Hepatic stellate cell (primary cell): ENCODE results near the gene PTDSS2.
A peak's percentile ranks its signal among the peaks of the same experiment; 100 is the strongest.
"Not testable (repeated sequence)": the region's sequence is repeated elsewhere in the genome, so short reads cannot be mapped to it uniquely, and the experiment has no call there.

ENCODE experiments used
- DNase-seq: peaks from one replicate; pipeline ENCODE4 v3.0.0; 2011; ENCODE audit warnings: low spot score

The PTDSS2 gene

DNA sequence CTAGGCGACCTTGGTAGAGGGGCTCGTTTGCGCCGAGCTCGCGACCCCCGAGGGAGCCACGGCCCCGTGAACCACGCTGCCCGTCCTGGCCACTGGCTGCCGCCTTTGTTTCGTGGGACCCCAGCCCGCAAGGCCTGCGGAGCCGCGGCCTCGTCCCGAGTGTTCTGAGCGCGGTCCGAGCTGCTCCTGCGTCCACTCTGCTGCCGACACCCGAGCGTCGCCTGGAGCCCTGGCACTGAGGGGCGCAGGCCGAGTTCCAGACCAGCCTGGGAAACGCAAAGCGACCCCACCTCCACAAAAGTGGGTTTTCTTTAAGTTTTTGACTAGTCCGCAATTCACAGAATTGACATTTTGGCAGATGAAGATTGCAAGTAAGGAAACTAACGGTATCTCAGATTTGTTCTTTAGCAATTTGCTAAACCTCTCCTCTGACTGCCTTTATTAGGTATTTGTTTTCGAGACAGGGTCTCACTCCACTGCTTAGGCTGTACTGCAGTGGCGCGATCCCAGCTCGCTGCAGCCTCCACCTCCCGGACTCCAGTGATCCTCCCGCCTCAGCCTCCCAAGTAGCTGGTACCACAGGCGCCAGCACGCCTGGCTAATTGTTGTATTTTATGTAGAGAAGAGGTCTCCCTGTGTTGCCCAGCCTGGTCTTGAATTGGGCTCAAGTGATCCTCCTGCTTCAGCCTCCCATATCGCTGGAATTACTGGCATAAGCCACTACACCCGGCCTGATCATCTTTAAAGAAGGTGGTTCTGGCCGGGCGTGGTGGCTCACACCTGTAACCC is 57.8 kb downstream of the PTDSS2 start:
- no peak for DNase-seq

DNA sequence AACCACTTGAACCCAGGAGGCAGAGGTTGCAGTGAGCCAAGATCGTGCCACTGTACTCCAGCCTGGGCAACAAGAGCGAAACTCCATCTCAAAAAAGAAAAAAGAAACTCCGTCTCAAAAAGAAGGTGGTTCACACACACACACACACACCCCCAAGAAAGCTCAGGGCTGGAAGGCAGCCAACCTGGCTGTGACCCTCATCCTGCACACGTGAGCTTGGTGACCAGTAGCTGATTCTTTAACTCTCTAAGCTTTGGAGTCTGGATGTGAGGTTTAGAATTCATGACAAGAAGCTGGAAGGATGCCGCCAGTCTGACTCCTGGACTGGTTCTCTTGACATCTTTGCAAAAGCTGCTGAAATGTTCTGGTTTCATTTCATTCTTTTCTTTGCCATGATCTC is 58.9 kb downstream of the PTDSS2 start:
- no peak for DNase-seq

DNA sequence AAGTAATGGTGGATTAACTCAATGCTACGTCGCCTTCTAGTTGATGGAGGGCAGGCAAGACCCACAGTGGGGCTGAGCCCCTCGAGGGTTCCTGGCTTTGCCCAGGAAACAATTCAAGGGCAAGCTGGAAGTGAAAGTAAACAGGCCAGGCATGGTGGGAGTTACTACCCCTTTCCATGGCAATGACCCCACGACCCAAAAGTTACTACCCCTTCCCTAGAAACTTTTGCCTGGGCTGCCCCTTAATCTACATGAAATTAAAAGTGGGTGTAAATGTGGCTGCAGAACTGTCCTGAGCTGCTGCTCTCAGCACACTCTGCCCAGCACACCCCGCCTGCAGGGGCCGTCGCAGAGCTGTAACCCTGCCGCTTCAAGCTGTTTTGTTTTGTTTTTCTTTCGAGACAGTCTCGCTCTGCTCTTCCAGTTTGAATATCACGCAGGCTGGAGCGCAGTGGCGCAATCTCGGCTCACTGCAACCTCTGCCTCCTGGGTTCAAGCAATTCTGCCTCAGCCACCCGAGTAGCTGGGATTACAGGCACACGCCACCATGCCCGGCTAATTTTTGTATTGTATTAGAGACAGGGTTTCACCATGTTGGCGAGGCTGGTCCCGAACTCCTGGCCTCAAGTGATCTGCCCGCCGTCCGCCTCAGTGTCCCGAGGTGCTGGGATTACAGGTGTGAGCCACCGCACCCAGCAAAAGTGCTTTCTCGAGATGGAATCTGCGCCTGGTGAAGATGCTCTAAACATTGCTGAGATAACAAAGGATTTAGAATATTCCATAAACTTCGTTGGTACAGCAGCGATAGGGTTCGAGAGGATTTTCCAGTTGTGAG is 62.9 kb downstream of the PTDSS2 start:
- no peak for DNase-seq

DNA sequence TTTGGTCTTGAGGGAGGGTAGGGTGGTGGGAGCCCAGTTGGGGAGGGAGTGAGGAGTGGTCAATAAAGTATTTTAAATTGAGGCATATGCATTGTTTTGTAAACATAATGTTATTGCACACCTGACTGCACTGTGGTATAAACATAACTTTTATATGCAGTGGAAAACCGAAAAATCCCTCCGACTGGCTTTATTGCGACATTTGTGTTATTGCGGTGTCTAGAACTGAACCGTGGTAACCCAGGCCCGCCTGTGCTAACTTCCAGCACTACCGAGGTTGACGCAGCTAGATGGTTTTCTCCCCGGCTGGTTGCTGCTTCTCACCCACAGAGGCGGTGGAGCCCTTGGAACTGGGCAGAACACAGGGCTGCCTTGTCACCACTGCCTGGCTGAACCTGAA is 64.5 kb downstream of the PTDSS2 start:
- DNase-seq = no peak

DNA sequence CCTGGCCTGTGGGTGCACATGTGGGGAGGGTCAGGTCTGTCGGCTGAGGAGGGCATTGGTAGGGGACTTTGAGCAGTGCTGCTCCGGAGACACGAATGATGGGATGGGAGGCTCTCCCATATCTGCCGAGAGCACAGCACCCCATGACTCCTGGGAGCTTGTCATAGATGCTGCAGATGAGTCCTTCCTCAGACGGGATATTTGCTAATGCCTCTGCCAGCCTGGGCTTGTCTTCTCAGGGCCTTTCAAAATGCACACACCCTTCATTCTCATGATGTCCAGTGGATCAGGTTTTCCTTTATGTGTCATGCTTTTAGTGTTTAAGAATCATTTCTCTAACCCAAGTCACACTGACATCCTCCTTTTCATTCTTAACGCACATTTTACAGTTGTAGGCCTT is 65.1 kb downstream of the PTDSS2 start:
- no peak for DNase-seq

DNA sequence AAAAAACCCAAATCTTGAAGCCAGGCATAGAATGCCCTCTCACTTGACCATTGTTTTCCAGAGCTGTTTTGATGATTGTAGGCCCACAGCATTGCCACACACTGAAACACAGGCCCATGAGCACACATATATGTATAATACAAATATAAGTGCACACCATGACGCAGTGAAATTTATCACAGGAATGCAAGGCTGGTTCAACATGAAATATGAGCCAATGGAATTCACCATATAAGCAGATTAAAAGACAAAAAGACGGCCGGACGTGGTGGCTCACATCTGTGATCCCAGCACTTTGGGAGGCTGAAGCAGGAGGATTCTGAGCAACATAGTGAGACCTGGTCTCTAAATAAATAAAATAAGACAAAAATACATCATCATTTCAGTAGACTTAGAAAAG is 66.3 kb downstream of the PTDSS2 start:
- no peak for DNase-seq

DNA sequence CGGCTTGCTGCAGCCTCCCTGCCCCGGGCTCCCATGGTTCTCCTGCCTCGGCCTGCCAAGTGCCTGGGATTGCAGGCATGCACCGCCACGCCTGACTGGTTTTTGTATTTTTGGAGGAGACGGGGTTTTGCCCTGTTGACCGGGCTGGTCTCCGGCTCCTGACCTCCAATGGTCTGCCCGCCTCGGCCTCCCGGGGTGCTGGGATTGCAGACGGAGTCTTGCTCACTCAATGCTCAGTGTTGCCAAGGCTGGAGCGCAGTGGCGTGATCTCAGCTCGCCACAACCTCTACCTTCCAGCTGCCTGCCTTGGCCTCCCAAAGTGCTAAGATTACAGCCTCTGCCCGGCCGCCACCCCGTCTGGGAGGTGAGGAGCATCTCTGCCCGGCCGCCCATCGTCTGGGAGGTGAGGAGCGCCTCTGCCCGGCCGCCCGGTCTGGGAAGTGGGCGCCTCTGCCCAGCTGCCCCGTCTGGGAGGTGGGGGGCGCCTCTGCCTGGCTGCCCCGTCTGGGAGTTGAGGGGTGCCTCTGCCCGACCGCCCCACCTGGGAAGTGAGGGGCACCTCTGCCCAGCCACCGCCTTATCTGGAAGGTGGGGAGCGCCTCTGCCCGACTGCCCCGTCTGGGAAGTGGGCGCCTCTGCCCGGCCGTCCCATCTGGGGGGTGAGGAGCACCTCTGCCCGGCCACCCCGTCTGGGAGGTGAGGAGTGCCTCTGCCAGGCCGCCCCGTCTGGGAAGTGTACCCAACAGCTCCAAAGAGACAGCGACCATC is 67.0 kb downstream of the PTDSS2 start:
- not testable (repeated sequence) for DNase-seq

DNA sequence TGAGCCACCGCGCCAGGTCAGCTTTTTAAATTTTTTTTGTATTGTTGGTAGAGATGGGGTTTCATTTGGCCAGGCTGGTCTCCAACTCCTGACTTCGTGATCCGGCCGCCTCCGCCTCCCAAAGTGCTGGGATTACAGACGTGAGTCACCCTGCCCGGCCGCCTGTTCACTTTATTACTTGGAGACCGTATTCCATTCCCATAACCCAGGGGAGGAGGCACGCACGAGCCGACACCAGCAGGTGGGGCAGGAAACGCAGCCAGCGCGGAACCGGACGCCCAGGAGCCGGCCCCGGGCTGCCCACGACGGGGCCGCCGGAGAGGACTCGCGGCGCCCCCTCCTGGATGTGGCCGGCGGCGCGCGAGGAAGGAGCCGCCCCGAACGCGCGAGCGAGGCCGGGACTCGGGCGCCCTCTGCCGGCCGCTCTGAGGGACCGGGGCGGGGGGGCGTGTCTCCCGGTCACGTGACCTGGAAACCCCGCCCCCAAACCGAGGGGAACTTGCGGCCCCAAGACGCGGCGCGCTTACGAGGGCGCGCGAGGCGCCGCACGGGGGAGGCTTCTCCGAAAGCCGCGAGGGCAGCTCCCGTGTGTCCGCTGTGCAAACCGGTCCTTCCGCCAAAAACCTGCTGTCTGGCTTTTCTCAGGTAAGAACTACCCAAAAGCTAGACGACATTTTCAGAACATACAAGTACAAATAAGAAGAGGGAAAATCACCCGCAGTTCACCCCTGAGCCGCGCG is 68.6 kb downstream of the PTDSS2 start:
- peak; percentile 91 for DNase-seq

DNA sequence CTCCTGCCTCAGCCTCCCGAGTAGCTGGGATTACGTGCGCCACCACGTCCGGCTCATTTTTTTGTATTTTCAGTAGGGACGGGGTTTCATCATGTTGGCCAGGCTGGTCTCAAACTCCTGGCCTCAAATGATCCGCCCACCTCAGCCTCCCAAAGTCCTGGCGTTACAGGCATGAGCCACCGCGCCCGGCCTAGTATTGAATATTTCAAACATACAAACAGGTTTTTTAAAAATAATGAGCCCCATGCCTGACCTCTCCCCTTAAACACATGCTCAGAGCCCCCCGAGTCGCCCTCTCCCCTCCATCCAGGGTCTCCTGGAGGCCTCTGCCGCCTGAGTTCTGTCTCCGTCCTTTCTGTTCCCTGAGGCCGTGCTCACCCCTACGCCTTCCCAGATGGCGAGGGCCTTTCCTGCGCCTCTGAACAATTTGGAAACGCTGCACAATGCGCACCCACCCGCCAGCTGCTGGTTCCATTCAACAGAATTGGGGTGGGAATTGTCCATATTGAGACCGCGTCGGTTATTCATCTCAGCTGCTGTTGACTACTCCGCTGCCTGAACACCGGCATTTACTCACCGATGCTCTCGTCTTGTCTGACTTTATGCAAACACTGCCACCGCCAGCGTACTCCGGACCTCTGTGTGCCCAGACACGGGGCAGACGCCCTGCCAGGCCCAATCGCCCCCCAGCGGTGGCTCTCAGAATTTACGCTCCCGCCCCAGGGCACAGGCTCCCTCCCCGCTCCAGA is 70.5 kb downstream of the PTDSS2 start:
- no peak for DNase-seq

DNA sequence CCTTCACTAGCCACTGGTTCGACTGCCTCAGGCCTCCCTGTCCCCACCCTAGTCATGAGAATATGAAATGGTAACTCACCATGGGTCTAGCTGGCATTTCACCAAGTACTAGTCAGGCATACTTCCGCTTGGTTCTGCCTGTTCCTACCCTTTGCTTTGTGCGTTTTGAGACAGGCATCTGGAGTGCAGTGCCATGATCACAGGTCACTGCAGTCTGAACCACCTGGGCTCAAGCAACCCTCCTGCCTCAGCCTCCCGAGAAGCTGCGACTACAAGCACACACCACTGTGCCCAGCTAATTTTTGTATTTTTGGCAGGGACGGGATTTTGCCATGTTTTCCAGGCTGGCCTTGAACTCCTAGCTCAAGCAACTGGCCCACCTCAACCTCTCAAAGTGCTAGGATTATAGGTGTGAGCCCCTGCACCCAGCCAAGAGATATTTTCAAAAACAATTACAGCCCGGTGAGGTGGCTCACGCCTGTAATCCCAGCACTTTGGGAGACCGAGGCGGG is 71.2 kb downstream of the PTDSS2 start:
- DNase-seq = no peak

DNA sequence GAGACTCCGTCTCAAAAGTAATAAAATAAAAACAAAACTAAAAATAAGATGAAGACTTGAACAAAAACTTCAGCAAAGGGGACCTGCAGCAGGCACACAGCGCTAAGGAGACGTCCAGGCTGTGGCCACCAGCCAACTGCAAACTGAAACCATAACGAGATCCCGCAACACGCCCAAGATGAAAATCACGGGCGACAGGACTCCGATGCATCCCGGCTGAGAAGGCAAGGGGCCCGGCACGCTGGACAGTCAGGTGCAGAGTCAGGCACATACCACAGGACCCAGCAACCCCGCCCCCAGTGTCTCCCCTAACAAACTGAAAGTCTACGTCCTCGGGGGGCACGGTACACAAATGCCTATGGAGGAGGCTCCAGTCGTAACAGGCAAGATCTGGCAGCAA is 76.1 kb downstream of the PTDSS2 start:
- no peak for DNase-seq

DNA sequence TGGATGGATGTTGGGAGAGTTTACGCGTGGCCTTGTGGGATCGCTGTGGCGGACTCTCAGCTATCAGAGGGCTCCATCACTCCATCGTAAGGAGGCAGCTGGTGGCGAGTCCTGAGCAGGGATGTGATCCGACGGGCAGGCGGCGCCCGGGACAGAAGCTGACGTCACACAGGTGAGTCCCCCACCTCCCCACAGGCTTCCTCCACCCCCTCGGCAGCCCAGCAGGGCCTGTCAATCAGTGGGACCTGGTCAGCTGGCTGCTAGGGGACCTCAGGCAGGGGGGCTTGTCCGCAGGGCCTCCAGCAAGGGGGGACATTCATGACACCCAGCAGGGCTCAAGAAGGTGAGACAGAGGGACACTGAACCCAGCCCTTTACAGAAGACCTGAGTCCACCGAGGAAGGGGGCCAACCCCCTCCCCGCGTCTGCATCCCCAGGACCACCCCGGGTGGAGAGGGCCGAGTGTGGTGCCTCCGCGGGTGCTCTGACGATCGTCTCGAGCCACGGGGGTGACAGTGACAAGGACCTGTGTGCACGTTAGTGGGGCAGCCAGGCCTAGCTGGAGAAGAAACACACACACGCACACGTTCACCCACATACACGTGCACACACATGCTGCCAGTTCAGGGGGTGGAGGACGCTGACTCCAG is 78.2 kb downstream of the PTDSS2 start:
- DNase-seq = no peak

DNA sequence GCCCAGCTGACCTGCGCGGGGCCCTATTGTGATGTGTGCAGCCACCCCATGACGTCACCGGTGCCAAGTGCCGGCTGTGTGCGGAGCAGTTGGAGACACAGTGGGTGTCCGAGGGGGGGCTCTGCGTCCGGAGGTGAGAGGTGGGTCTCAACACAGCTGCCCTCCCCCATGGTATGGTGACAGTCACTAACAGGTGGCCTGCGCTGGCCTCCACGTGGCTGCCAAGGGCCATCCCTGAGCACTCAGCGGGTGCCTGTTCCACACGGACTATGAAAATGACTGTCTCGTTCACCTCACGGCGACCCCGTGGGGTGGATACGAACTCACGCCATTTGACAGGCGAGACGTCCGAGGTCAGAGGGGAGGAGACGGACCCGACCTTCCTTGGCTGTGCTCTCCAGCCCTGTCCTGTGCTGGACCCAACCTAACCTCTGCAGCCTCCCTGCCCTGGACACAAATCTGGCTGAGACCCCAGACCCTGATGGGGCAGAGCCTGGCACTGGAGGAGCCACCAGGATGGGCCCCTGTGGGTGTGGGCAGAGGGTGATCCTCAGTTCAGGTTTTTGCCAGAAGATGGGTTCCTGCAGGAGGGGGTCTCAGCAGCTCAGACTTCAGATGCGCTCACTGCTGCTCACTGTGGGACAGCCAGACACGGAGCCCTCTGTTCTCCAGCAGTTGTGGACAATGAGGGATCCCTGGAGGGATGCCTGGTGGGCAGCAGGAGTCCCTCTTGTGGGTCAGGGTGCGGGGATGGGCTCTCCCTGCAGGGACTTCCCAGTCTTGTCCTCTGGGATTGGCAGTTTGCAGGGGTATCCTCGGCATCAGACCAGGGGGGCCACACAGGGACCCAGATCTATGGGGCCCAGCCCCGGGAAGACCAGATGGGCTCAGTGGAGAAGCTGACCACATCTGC is 79.0 kb downstream of the PTDSS2 start:
- no peak for DNase-seq

DNA sequence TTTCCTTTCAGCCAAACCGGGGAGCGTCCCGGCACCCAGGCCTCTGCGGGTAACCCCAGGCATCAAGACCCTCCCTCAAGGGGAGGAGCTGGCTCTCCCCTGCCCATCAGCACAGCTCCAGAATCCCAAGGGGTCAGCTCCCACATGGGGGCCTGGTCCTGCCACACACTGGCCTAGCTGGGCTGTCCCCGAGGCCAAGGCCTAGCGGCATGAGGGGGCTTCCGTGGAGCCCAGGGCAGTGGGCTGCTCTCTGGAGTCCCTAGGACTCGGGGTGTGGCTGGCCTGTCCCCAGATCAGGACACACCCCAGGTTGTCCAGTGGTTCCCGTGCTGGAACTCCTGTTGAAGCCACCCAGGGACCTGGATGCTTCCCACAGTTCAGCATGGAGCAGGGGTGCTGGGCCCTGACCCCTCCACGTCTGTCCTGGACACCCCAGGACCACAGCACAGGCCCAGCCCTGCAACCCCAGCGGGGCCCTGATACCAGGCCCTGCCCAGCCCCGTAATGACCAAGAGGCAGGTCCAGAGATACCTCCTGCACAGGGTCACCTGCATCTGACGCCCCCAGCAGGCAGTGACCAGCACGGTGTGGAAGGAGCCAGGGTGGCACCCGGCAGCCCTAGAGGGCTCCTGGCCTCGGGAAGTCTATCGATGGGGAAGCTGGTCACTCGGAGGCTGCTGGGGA is 79.8 kb downstream of the PTDSS2 start:
- DNase-seq = no peak

DNA sequence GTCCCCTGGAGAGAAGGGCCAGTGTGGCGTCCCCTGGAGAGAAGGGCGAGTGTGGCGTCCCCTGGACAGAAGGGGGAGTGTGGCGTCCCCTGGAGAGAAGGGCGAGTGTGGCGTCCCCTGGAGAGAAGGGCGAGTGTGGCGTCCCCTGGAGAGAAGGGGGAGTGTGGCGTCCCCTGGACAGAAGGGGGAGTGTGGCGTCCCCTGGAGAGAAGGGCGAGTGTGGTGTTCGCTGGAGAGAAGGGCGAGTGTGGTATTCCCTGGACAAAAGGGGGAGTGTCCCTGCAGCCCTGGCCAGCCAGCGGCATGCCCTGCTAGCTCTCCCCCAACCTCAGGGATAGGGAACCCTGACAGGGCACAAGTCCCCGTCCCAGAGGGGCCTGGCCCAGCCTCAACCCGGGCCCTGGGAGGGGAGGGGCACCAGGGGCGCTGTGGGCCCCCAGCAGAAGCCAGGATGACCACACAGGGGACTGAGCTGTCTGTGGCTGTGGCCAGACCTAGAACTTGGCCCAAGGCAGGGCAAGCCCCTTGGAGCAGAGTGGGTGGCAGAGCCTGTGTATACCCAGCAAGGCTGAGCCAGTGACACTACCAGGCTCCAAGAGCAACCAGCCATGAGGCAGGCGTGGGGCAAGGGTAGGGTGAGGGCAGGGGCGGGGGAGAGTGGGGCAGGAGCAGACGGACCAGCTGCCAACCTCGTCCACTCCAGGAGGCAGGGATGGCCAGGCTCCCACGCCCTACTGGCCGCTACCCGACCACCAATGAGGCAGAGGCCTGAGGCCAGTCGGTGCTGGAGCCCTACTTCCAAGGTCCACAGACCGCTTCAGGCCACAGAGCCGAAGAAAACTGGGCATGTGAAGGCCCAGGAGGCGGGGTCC is 81.1 kb downstream of the PTDSS2 start:
- no peak for DNase-seq

DNA sequence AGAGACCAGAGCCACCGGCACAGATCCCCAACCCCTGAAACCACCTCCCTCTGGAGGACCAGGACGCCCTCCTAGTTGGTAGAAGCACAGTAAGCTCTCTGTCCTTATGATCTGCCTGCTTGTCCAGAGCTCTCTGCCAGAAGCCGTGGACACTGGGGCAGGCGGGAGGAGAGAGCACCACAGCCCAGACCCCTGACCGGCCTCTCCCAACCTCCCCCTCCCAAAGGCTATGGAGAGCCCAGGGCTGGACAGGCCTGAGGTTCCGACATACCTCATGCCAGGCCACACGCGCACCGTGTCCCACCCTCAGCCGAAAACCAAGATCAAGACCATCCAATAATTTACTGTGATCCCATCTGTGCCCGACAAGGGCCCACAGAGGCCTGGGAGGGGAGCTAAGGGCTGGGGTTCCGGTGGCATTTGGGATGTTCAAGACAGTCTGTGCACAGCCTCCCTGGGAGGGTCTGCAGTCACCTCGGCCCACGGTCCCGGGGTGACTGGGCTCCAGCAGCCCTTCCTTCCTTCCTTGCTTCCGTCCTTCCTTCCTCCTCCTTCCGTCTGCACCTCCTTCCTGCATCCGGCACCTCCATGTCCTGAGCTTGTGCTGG is 81.9 kb downstream of the PTDSS2 start:
- no peak for DNase-seq

DNA sequence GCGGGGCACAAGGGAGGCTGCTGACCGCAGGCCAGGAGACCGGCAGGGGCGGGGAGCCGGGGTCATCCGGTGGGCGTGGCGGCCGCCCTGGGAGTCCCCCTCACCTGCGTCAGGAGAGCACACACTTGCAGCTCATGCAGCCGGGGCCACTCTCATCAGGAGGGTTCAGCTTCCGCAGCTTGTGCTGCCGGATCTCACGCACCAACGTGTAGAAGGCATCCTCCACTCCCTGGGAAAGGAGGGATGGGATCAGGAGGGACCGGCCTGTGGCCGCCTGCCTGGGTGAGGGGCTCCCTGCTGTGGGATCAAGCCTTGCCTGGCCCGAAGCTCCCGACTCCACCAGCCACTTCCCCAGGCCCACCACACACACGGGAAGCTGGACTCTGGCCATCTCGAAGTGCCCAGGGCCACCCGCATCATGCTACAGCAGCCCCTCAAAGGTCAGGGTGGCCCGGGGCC is 82.5 kb downstream of the PTDSS2 start:
- no peak for DNase-seq
